Neural cell (in vitro differentiated cells): ENCODE measurements around the gene GSTM2. TPM values are rescaled to one million over a fixed set of nuclear protein-coding genes. Genes with fewer than 3 reads are reported as not detected.
"Not testable (repeated sequence)": the region's sequence is repeated elsewhere in the genome, so short reads cannot be mapped to it uniquely, and the experiment has no call there.

Experiments used
- H2AFZ ChIP-seq: fragments of 200-600, 300-800 bp; sonication (generic), shearing (Covaris generic); 2 replicates; pipeline ENCODE4 v1.6.0; 2014; ENCODE audit warnings: low read depth, mild to moderate bottlenecking, antibody characterized with exemption, low read length, moderate library complexity
- H3F3A ChIP-seq: fragments of 200-600 bp; shearing (Covaris generic); 2 replicates; pipeline ENCODE4 v1.6.1; 2016; ENCODE audit warnings: mild to moderate bottlenecking, moderate library complexity, mixed read lengths, antibody characterized with exemption, low read length; ENCODE audit not compliant: insufficient read depth, poor library complexity, severe bottlenecking
- H3K27ac ChIP-seq: fragments of 200-600, 300-800 bp; sonication (generic), shearing (Covaris generic); 2 replicates; pipeline ENCODE4 v1.5.1; 2014; ENCODE audit warnings: mild to moderate bottlenecking, low read length, moderate library complexity
- H3K27me3 ChIP-seq: fragments of 300-800, 200-600 bp; sonication (generic), shearing (Covaris generic); 2 replicates; pipeline ENCODE4 v1.6.0; 2014; ENCODE audit warnings: mild to moderate bottlenecking, low read depth, low read length, moderate library complexity; ENCODE audit not compliant: insufficient read depth
- H3K36me3 ChIP-seq: fragments of 300-800, 200-600 bp; sonication (generic), shearing (Covaris generic); 2 replicates; pipeline ENCODE4 v1.5.1; 2014; ENCODE audit warnings: mild to moderate bottlenecking, antibody characterized with exemption, low read length, moderate library complexity; ENCODE audit not compliant: insufficient read depth
- H3K4me2 ChIP-seq: fragments of 300-800, 200-600 bp; sonication (generic), shearing (Covaris generic); 2 replicates; pipeline ENCODE4 v1.6.0; 2014; ENCODE audit warnings: mild to moderate bottlenecking, low read length
- H3K4me3 ChIP-seq: fragments of 300-800, 200-600 bp; sonication (generic), shearing (Covaris generic); 2 replicates; pipeline ENCODE4 v1.5.1; 2014; ENCODE audit warnings: mild to moderate bottlenecking, low read length, moderate library complexity
- H3K79me2 ChIP-seq: fragments of 200-600 bp; shearing (Covaris generic); replicated peaks from 2 replicates; pipeline ENCODE4 v1.6.0; 2014; ENCODE audit warnings: mild to moderate bottlenecking, low read length, moderate library complexity; ENCODE audit not compliant: insufficient read depth
- H3K9ac ChIP-seq: fragments of 300-800, 200-600 bp; sonication (generic), shearing (Covaris generic); 2 replicates; pipeline ENCODE4 v1.6.1; 2016; ENCODE audit warnings: mild to moderate bottlenecking, low read length, mixed read lengths
- H3K9me2 ChIP-seq: fragments of 200-600 bp; shearing (Covaris generic); 2 replicates; pipeline ENCODE4 v1.6.1; 2016; ENCODE audit warnings: mild to moderate bottlenecking, low read length, mixed read lengths; ENCODE audit not compliant: insufficient read depth
- H3K9me3 ChIP-seq: fragments of 200-600, 300-800 bp; sonication (generic), shearing (Covaris generic); 2 replicates; pipeline ENCODE4 v1.6.1; 2016; ENCODE audit warnings: mild to moderate bottlenecking, mixed run types, low read length, moderate library complexity, mixed read lengths
- H4K20me1 ChIP-seq: fragments of 200-600 bp; shearing (Covaris generic); 2 replicates; pipeline ENCODE4 v1.6.1; 2016; ENCODE audit warnings: mild to moderate bottlenecking, mixed run types; ENCODE audit not compliant: insufficient read depth
- EP300 ChIP-seq: fragments of 450-650 bp; conservative IDR thresholded peaks from 2 replicates; pipeline ENCODE4 v1.6.1; 2014; ENCODE audit warnings: antibody characterized with exemption, mild to moderate bottlenecking, moderate library complexity; ENCODE audit not compliant: poor library complexity, severe bottlenecking
- EZH2 ChIP-seq: fragments of 200-600, 300-800 bp; shearing (Covaris generic), sonication (generic); IDR thresholded peaks from 2 replicates; pipeline ENCODE4 v1.6.1; 2014; ENCODE audit warnings: antibody characterized with exemption, low read length, borderline replicate concordance, mild to moderate bottlenecking; ENCODE audit not compliant: insufficient read depth, poor library complexity, severe bottlenecking
- MXI1 ChIP-seq: fragments of 450-650 bp; conservative IDR thresholded peaks from 2 replicates; pipeline ENCODE4 v1.6.1; 2014; ENCODE audit warnings: antibody characterized with exemption, mild to moderate bottlenecking; ENCODE audit not compliant: poor library complexity, severe bottlenecking
- POLR2AphosphoS5 ChIP-seq: IDR thresholded peaks from 2 replicates; pipeline ENCODE4 v1.6.1; 2012
- RAD21 ChIP-seq: fragments of 450-650 bp; conservative IDR thresholded peaks from 2 replicates; pipeline ENCODE4 v1.6.1; 2014; ENCODE audit warnings: antibody characterized with exemption, mild to moderate bottlenecking, moderate library complexity
- SMC3 ChIP-seq: fragments of 450-650 bp; conservative IDR thresholded peaks from 2 replicates; pipeline ENCODE4 v1.6.1; 2014; ENCODE audit warnings: antibody characterized with exemption, mild to moderate bottlenecking, moderate library complexity; ENCODE audit not compliant: poor library complexity
- TAF1 ChIP-seq: IDR thresholded peaks from 2 replicates; pipeline ENCODE4 v1.6.1; 2012; ENCODE audit warnings: low read depth
- polyA plus RNA-seq: library from polyadenylated mRNA; depleted of rRNA; stranded (reverse); fragments of >200 nt; gene quantifications from 2 replicates; pipeline ENCODE4 v1.2.3, GENCODE V29; 2014
- TF ChIP-seq, protein P1 (sequence below): IDR thresholded peaks from 2 replicates; pipeline ENCODE4 v1.6.1; 2012; ENCODE audit warnings: borderline replicate concordance
- TF ChIP-seq, protein P2 (sequence below): fragments of 450-650 bp; IDR thresholded peaks from 2 replicates; pipeline ENCODE4 v1.5.1; 2014; ENCODE audit warnings: antibody characterized with exemption, mild to moderate bottlenecking, moderate library complexity; ENCODE audit not compliant: poor library complexity, severe bottlenecking

Gene GSTM2
- polyA plus RNA-seq, 1 donor from 2014 or later, result 6.8 TPM

DNA sequence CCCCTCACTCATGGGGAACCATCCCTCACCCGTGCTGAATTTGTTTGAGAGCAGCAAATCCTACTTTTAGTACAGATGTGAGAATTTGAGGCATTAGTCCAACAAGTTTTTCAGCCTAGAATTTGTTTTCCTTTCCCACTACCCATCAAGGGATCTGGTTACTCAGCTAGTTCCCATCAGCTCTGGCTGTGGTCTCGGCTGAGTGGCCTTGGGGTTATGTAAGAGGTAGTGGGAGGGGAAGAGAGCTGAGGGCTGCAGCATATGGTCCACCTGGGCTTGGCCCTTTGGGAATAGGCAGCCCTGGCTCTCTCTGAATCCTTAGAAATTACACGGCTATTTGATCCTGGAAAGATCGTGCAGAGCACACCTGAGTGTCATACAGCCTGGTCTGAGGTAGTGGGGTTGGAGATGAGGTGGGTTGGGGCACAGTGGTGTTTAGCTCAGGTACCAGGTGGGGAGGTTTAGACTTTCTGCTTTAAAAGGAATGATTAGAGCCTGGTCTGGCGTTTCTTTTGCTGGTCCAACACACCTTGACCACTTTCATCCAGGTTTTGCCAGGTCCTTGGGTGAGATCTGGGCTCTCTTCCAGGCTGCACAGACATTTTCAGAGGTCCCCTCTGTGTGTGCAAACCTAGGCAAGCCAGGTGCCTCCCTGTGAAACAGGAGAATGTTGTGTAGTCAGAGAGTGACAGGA, 7.7 kb upstream of the GSTM2 start:
- Histone ChIP-seq H3K4me2 (no peak overlapping the region), H3K79me2 (no peaks in the 10 kb centered on the region), H3K4me3 (no peak overlapping the region), H3K36me3 (no peaks in the 10 kb centered on the region), H4K20me1 (no peaks in the 10 kb centered on the region), H3K27ac (no peak overlapping the region), H3K27me3 (no peaks in the 10 kb centered on the region), H3K9me3 (no peaks in the 10 kb centered on the region), H3K9me2 (no peaks in the 10 kb centered on the region), H2AFZ (no peak overlapping the region), H3F3A (no peaks in the 10 kb centered on the region), H3K9ac (no peak overlapping the region)
- TF ChIP-seq, protein P1, sequence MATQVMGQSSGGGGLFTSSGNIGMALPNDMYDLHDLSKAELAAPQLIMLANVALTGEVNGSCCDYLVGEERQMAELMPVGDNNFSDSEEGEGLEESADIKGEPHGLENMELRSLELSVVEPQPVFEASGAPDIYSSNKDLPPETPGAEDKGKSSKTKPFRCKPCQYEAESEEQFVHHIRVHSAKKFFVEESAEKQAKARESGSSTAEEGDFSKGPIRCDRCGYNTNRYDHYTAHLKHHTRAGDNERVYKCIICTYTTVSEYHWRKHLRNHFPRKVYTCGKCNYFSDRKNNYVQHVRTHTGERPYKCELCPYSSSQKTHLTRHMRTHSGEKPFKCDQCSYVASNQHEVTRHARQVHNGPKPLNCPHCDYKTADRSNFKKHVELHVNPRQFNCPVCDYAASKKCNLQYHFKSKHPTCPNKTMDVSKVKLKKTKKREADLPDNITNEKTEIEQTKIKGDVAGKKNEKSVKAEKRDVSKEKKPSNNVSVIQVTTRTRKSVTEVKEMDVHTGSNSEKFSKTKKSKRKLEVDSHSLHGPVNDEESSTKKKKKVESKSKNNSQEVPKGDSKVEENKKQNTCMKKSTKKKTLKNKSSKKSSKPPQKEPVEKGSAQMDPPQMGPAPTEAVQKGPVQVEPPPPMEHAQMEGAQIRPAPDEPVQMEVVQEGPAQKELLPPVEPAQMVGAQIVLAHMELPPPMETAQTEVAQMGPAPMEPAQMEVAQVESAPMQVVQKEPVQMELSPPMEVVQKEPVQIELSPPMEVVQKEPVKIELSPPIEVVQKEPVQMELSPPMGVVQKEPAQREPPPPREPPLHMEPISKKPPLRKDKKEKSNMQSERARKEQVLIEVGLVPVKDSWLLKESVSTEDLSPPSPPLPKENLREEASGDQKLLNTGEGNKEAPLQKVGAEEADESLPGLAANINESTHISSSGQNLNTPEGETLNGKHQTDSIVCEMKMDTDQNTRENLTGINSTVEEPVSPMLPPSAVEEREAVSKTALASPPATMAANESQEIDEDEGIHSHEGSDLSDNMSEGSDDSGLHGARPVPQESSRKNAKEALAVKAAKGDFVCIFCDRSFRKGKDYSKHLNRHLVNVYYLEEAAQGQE, result no peak
- no peak for TF ChIP-seq EZH2
- no peak for TF ChIP-seq TAF1
- TF ChIP-seq SMC3, result no peak
- TF ChIP-seq EP300, result no peak
- TF ChIP-seq POLR2AphosphoS5, result no peak
- TF ChIP-seq MXI1, result no peak
- TF ChIP-seq, protein P2, sequence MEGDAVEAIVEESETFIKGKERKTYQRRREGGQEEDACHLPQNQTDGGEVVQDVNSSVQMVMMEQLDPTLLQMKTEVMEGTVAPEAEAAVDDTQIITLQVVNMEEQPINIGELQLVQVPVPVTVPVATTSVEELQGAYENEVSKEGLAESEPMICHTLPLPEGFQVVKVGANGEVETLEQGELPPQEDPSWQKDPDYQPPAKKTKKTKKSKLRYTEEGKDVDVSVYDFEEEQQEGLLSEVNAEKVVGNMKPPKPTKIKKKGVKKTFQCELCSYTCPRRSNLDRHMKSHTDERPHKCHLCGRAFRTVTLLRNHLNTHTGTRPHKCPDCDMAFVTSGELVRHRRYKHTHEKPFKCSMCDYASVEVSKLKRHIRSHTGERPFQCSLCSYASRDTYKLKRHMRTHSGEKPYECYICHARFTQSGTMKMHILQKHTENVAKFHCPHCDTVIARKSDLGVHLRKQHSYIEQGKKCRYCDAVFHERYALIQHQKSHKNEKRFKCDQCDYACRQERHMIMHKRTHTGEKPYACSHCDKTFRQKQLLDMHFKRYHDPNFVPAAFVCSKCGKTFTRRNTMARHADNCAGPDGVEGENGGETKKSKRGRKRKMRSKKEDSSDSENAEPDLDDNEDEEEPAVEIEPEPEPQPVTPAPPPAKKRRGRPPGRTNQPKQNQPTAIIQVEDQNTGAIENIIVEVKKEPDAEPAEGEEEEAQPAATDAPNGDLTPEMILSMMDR, result no peak
- TF ChIP-seq RAD21, result no peak

DNA sequence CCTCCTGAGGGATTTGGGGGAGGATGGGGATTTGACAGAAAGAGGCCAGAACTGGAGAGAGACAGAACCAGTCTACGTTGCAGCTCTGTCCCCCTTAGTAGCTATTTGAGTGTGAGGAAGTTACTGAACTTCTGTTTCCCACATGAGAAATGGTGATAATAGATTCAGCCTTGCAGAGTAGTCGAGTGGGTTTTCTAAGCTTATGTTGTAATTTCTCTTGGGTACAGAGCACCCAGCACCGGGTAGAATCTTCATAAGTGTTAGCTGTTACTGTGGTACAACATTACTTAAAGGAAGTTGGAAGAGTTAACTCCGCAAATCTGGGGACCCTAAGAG, 7.2 kb upstream of the GSTM2 start:
- H3K4me3 ChIP-seq, H3K9ac ChIP-seq: not testable (repeated sequence)

DNA sequence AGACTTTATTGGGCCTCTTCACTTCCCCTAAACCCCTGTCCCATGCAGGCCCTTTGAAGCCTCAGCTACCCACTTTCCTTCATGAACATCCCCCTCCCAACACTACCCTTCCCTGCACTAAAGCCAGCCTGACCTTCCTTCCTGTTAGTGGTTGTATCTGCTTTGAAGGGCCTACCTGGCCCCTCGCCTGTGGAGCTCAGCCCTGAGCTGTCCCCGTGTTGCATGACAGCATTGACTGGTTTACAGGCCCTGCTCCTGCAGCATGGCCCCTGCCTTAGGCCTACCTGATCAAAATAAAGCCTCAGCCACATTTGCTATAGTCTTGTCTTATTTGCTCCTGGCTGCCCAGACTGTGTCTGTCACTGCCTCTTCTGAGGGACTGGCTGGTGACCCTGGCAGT, 6.5 kb upstream of the GSTM2 start:
- Histone ChIP-seq H3K4me3 (no peak overlapping the region), H3K9me2 (no peaks in the 10 kb centered on the region), H3K27ac (no peak overlapping the region), H3K27me3 (no peaks in the 10 kb centered on the region), H3K9ac (no peak overlapping the region), H3F3A (no peaks in the 10 kb centered on the region), H3K4me2 (no peak overlapping the region), H3K36me3 (no peaks in the 10 kb centered on the region), H3K9me3 (no peaks in the 10 kb centered on the region), H2AFZ (no peak overlapping the region), H4K20me1 (no peaks in the 10 kb centered on the region), H3K79me2 (no peaks in the 10 kb centered on the region)
- TF ChIP-seq RAD21 (no peak), SMC3 (no peak), POLR2AphosphoS5 (no peak), TAF1 (no peak), EZH2 (no peak), MXI1 (no peak)
- TF ChIP-seq, protein P1, result no peak

More for the DNA sequence above, 7.2 kb upstream of the GSTM2 start:
- not testable (repeated sequence) for H3K9me3 ChIP-seq, H3F3A ChIP-seq, H3K27ac ChIP-seq, H3K9me2 ChIP-seq, H3K27me3 ChIP-seq, H3K36me3 ChIP-seq, H2AFZ ChIP-seq, H3K4me2 ChIP-seq, H3K79me2 ChIP-seq, H4K20me1 ChIP-seq
